GM23338 (cell line): ENCODE measurements around the gene SLTM. TPM values are rescaled to one million over a fixed set of nuclear protein-coding genes. Genes with fewer than 3 reads are reported as not detected.

ENCODE experiments used
- polyA plus RNA-seq: library from polyadenylated mRNA; unstranded; fragments of >200 nt; fragmentation: Nextera tagmentation; extraction: Ambion mirVana; gene quantifications from 2 replicates; pipeline ENCODE4 v1.2.1, GENCODE V29; 2016
- small RNA-seq: library from RNA; depleted of rRNA; stranded (forward); fragments of <200 nt; gene quantifications from one replicate; pipeline ENCODE3, GENCODE V24; 2014; ENCODE audit warnings: low replicate concordance
- total RNA-seq: library from RNA; depleted of rRNA; stranded (reverse); fragments of >200 nt; shearing (Covaris generic); gene quantifications from 2 replicates; pipeline ENCODE4 v1.2.3, GENCODE V29; 2014; rRNA removed

The SLTM gene
- total and polyA plus RNA-seq, 2 experiments from 2014 or later: 210 to 476 TPM

Small RNA genes within 50 kb of the gene (small RNA-seq; reads per million reads assigned to genes)
- not detected for gene ZNF444P1

Other genes with a start within 250 kb of the SLTM start
- 114 and 135 TPM in 2 replicates for gene ADAM10, start 184.0 kb downstream of the SLTM start, total RNA-seq
- gene ADAM10, start 184.0 kb downstream of the SLTM start, polyA plus RNA-seq: 19.5 and 25.0 TPM in 2 replicates
- gene MINDY2, start 162.4 kb downstream of the SLTM start, total RNA-seq: 36.3 and 40.3 TPM in 2 replicates
- gene MINDY2, start 162.4 kb downstream of the SLTM start, polyA plus RNA-seq: 34.0 and 47.9 TPM in 2 replicates
- 24.4 and 24.5 TPM in 2 replicates for gene RNF111, start 54.0 kb upstream of the SLTM start, total RNA-seq
- gene RNF111, start 54.0 kb upstream of the SLTM start, polyA plus RNA-seq: 12.8 and 14.4 TPM in 2 replicates
- gene CCNB2, start 171.5 kb upstream of the SLTM start, total RNA-seq: 108 and 120 TPM in 2 replicates
- gene CCNB2, start 171.5 kb upstream of the SLTM start, polyA plus RNA-seq: 72.8 and 81.8 TPM in 2 replicates